HG02798 (cell line): ENCODE data around the gene MZB1.
"Not testable (repeated sequence)": the region's sequence is repeated elsewhere in the genome, so short reads cannot be mapped to it uniquely, and the experiment has no call there.

ENCODE experiments used
- ATAC-seq: cut with Tn5 transposase; IDR thresholded peaks from one replicate; pipeline ENCODE4 v1.9.1; 2021; ENCODE audit warnings: mild to moderate bottlenecking; ENCODE audit not compliant: unreplicated experiment, poor library complexity

MZB1 gene

GRCh38 chr5:139379626-139380449 is 9.9 kb downstream of the MZB1 start:
- no peak for ATAC-seq

- ATAC-seq, result no peak
Measured at GRCh38 chr5:139378941-139379361, 10.8 kb downstream of the MZB1 start.

GRCh38 chr5:139378101-139378825 is 11.4 kb downstream of the MZB1 start:
- no peak for ATAC-seq

- no peak for ATAC-seq
Measured at GRCh38 chr5:139377226-139377625, 12.5 kb downstream of the MZB1 start.

- no peak for ATAC-seq
Measured at GRCh38 chr5:139376364-139376763, 13.3 kb downstream of the MZB1 start.

- ATAC-seq, result no peak
Measured at GRCh38 chr5:139374909-139375308, 14.8 kb downstream of the MZB1 start.

GRCh38 chr5:139371482-139372435 is 18.0 kb downstream of the MZB1 start:
- ATAC-seq, result no peak

- ATAC-seq, result no peak
Measured at GRCh38 chr5:139369181-139369580, 20.5 kb downstream of the MZB1 start.

- no peak for ATAC-seq
Measured at GRCh38 chr5:139368613-139369012, 21.1 kb downstream of the MZB1 start.

GRCh38 chr5:139364466-139364865 is 25.2 kb downstream of the MZB1 start:
- ATAC-seq, result no peak

- ATAC-seq, result no peak
Measured at GRCh38 chr5:139363937-139364336, 25.8 kb downstream of the MZB1 start.

- ATAC-seq, result no peak
Measured at GRCh38 chr5:139361835-139362429, 27.8 kb downstream of the MZB1 start.

- ATAC-seq, result no peak
Measured at GRCh38 chr5:139360384-139360783, 29.3 kb downstream of the MZB1 start.

- ATAC-seq, result no peak
Measured at GRCh38 chr5:139358064-139358463, 31.6 kb downstream of the MZB1 start.

- not testable (repeated sequence) for ATAC-seq
Measured at GRCh38 chr5:139355900-139356299, 33.8 kb downstream of the MZB1 start.

GRCh38 chr5:139354186-139354585 is 35.5 kb downstream of the MZB1 start:
- no peak for ATAC-seq

GRCh38 chr5:139347863-139348262 is 41.9 kb downstream of the MZB1 start:
- not testable (repeated sequence) for ATAC-seq

- not testable (repeated sequence) for ATAC-seq
Measured at GRCh38 chr5:139345442-139345841, 44.3 kb downstream of the MZB1 start.

- no peak for ATAC-seq
Measured at GRCh38 chr5:139344177-139344576, 45.5 kb downstream of the MZB1 start.

- ATAC-seq, result no peak
Measured at GRCh38 chr5:139343476-139343875, 46.2 kb downstream of the MZB1 start.
